ENCODE data around the gene KDM4B.

The KDM4B gene

GRCh38 chr19:5039642-5040543 is 71.0 kb downstream of the KDM4B start:
- Histone ChIP-seq H3K27ac (ENCODE audit: poor library complexity, severe bottlenecking) (no peak overlapping the region), H3K9me3 (ENCODE audit: severe bottlenecking) (no peaks in the 10 kb centered on the region), H3K36me3 (ENCODE audit: low read depth) (peaks cover 12% of the 10 kb centered on the region), H3K4me1 (ENCODE audit: insufficient read depth, poor library complexity, severe bottlenecking) (peaks cover 4% of the 10 kb centered on the region), H3K4me3 (ENCODE audit: severe bottlenecking) (no peak overlapping the region), H3K27me3 (ENCODE audit: insufficient read depth, poor library complexity, severe bottlenecking) (no peaks in the 10 kb centered on the region)
- TF ChIP-seq CTCF (IDR thresholded peaks at IDR 0.05; ENCODE audit: poor library complexity, severe bottlenecking), result no peak
- DNase-seq (ENCODE audit: low spot score) (no peak), ATAC-seq (ENCODE audit: low read depth) (no peak)

DNA sequence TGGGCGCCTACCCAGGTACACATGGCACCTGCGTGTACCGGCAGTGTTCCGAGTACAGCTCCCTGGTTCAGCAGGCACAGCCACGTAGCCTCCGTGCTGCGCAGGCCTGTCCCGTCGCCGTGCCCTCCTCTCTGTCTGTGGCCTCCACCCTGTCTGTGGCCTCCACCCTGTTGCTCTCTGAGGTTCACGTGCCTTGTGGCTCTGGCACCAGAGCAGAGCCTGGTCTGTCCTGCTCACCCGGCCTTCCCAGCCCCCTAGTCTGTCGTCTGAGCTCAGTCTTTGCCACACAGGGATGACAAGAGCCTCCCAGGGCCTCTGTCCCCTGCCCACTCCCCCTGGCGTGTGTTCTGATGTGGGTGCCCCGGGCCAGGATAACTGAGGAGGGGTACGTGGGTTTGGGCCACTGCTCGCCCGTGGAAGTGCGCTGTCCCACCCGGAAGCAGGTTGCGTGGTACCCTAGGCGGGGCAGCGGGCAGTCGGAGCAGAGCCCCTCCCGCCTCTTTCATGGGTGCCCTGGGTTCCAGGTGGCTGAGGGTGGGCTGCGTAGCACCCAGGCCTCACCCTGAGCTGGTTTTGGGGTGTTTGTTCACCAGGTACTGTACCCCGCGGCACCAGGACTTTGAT is 71.7 kb downstream of the KDM4B start:
- no peak for ATAC-seq (ENCODE audit: low read depth)
- DNase-seq (ENCODE audit: low spot score), result no peak
- Histone ChIP-seq H3K27me3 (ENCODE audit: insufficient read depth, poor library complexity, severe bottlenecking) (no peaks in the 10 kb centered on the region), H3K4me1 (ENCODE audit: insufficient read depth, poor library complexity, severe bottlenecking) (peaks cover 4% of the 10 kb centered on the region), H3K4me3 (ENCODE audit: severe bottlenecking) (no peak overlapping the region), H3K9me3 (ENCODE audit: severe bottlenecking) (no peaks in the 10 kb centered on the region), H3K27ac (ENCODE audit: poor library complexity, severe bottlenecking) (no peak overlapping the region), H3K36me3 (ENCODE audit: low read depth) (peaks cover 12% of the 10 kb centered on the region)
- TF ChIP-seq CTCF (IDR thresholded peaks at IDR 0.05; ENCODE audit: poor library complexity, severe bottlenecking), result no peak

GRCh38 chr19:5041168-5041912 is 72.4 kb downstream of the KDM4B start:
- no peaks in the 10 kb centered on the region for H3K9me3 ChIP-seq (ENCODE audit: severe bottlenecking)
- no peak overlapping the region for H3K4me3 ChIP-seq (ENCODE audit: severe bottlenecking)
- TF ChIP-seq CTCF (IDR thresholded peaks at IDR 0.05; ENCODE audit: poor library complexity, severe bottlenecking), result no peak
- DNase-seq (ENCODE audit: low spot score) (no peak), ATAC-seq (ENCODE audit: low read depth) (no peak)
- no peaks in the 10 kb centered on the region for H3K27me3 ChIP-seq (ENCODE audit: insufficient read depth, poor library complexity, severe bottlenecking)
- no peak overlapping the region for H3K27ac ChIP-seq (ENCODE audit: poor library complexity, severe bottlenecking)
- H3K36me3 ChIP-seq (ENCODE audit: low read depth), result peaks cover 12% of the 10 kb centered on the region
- H3K4me1 ChIP-seq (ENCODE audit: insufficient read depth, poor library complexity, severe bottlenecking), result peaks cover 9% of the 10 kb centered on the region

DNA sequence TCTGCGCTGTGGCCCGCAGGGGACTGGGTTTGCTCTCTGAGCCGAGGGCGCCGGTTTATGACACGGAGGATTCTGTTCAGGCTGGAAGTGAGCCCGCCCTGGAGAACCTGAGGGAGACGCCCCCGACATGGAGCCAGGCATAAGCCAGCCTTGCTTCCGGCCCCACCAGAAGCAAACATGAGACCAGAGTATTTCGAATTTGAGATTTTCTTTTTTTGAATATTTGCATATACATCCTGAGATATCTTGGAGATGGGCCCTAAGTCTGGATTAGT is 72.9 kb downstream of the KDM4B start:
- H3K27ac ChIP-seq (ENCODE audit: poor library complexity, severe bottlenecking), result no peak overlapping the region
- TF ChIP-seq CTCF (IDR thresholded peaks at IDR 0.05; ENCODE audit: poor library complexity, severe bottlenecking), result no peak
- H3K9me3 ChIP-seq (ENCODE audit: severe bottlenecking), result no peaks in the 10 kb centered on the region
- ATAC-seq (ENCODE audit: low read depth), result no peak
- peaks cover 11% of the 10 kb centered on the region for H3K4me1 ChIP-seq (ENCODE audit: insufficient read depth, poor library complexity, severe bottlenecking)
- DNase-seq (ENCODE audit: low spot score), result no peak
- H3K27me3 ChIP-seq (ENCODE audit: insufficient read depth, poor library complexity, severe bottlenecking), result no peaks in the 10 kb centered on the region
- peaks cover 12% of the 10 kb centered on the region for H3K36me3 ChIP-seq (ENCODE audit: low read depth)
- H3K4me3 ChIP-seq (ENCODE audit: severe bottlenecking), result no peak overlapping the region
